Measurements from ENCODE around the gene NCAPH2. TPM values are rescaled to one million over a fixed set of nuclear protein-coding genes. Genes with fewer than 3 reads are reported as not detected.

NCAPH2 gene
- total and polyA plus RNA-seq, 2 of the 13 experiments (the other 11 are each of a cell fraction or from before 2014, with no cell fraction given) = 28.1 to 64.4 TPM

DNA sequence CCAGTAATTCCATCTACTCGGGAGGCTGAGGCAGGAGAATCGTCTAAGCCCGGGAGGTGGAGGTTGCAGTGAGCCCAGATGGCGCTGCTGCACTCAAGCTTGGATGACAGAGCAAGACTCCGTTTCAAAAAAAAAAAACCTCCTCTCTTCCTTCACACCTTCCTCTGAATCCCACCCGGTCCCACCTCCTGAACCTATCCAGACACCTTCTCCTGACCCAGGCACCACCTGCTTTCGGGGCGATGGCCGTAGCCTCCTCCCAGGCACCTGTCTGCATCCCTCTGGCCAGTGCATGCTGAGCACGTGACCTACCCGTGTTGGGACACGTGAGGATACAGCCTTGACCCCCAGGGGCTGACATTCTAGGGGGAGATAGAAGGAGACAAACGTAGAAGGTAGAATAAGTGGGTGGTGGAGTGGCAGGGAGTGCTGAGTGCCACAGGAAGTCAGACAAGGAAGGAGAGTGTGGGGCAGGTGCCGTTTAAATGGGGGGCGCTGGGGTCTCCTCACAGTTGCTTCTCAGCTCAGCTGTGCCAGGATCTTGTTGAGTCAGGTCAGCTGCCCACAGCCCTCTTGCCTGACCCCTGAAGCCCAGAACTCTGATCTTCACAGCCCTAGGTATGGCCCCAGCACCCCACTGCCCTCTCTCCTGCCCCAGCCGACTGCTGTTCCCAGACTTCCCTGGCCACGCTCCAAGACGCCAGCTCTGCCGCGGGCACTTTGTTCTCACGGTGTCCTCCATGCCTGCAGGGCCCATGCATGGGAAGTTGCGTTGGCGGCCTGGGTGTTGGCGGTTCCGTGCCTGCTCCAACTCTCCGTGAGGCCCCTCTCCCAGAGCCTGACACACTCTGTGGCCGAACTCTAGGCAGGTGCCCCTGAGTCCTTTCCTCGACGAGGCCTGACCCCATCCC lies 22.5 kb upstream of the NCAPH2 start (continued):
- TF ChIP-seq, protein P1, sequence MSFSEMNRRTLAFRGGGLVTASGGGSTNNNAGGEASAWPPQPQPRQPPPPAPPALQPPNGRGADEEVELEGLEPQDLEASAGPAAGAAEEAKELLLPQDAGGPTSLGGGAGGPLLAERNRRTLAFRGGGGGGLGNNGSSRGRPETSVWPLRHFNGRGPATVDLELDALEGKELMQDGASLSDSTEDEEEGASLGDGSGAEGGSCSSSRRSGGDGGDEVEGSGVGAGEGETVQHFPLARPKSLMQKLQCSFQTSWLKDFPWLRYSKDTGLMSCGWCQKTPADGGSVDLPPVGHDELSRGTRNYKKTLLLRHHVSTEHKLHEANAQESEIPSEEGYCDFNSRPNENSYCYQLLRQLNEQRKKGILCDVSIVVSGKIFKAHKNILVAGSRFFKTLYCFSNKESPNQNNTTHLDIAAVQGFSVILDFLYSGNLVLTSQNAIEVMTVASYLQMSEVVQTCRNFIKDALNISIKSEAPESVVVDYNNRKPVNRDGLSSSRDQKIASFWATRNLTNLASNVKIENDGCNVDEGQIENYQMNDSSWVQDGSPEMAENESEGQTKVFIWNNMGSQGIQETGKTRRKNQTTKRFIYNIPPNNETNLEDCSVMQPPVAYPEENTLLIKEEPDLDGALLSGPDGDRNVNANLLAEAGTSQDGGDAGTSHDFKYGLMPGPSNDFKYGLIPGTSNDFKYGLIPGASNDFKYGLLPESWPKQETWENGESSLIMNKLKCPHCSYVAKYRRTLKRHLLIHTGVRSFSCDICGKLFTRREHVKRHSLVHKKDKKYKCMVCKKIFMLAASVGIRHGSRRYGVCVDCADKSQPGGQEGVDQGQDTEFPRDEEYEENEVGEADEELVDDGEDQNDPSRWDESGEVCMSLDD (CRISPR knock-in tag; IDR thresholded peaks at IDR 0.05; ENCODE audit: borderline replicate concordance) = no peak
- TF ChIP-seq FOXC1 (CRISPR knock-in tag; IDR thresholded peaks at IDR 0.05; ENCODE audit: borderline replicate concordance) = peak; percentile 85; the same call in 1 of the 2 replicates
- TF ChIP-seq, protein P2, sequence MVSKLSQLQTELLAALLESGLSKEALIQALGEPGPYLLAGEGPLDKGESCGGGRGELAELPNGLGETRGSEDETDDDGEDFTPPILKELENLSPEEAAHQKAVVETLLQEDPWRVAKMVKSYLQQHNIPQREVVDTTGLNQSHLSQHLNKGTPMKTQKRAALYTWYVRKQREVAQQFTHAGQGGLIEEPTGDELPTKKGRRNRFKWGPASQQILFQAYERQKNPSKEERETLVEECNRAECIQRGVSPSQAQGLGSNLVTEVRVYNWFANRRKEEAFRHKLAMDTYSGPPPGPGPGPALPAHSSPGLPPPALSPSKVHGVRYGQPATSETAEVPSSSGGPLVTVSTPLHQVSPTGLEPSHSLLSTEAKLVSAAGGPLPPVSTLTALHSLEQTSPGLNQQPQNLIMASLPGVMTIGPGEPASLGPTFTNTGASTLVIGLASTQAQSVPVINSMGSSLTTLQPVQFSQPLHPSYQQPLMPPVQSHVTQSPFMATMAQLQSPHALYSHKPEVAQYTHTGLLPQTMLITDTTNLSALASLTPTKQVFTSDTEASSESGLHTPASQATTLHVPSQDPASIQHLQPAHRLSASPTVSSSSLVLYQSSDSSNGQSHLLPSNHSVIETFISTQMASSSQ (IDR thresholded peaks at IDR 0.05; ENCODE audit: low read depth) = no peak
- TF ChIP-seq, protein P2 (CRISPR knock-in tag; IDR thresholded peaks at IDR 0.05; ENCODE audit: borderline replicate concordance) = 0 out of 2 replicates have a peak, but pooled peaks have one; percentile 16
- no peak for TF ChIP-seq CHD2 (IDR thresholded peaks at IDR 0.05; ENCODE audit: low read depth, low read length)
- 0 out of 2 replicates have a peak, but pooled peaks have one; percentile 41 for TF ChIP-seq ZNF564 (CRISPR knock-in tag; IDR thresholded peaks at IDR 0.05)
- peak; percentile 87 for TF ChIP-seq ZNF605 (CRISPR knock-in tag; IDR thresholded peaks at IDR 0.05)
- TF ChIP-seq, protein P3, sequence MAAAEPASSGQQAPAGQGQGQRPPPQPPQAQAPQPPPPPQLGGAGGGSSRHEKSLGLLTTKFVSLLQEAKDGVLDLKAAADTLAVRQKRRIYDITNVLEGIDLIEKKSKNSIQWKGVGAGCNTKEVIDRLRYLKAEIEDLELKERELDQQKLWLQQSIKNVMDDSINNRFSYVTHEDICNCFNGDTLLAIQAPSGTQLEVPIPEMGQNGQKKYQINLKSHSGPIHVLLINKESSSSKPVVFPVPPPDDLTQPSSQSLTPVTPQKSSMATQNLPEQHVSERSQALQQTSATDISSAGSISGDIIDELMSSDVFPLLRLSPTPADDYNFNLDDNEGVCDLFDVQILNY (CRISPR knock-in tag; conservative IDR thresholded peaks at IDR 0.05) = no peak
- TF ChIP-seq GATAD2A (CRISPR knock-in tag; IDR thresholded peaks at IDR 0.05) = peak; percentile 87
- TF ChIP-seq TARDBP (CRISPR knock-in tag; IDR thresholded peaks at IDR 0.05) = peak; percentile 84
- TF ChIP-seq YEATS4 (CRISPR knock-in tag; IDR thresholded peaks at IDR 0.05; ENCODE audit: borderline replicate concordance) = 0 out of 2 replicates have a peak, but pooled peaks have one; percentile 41
- TF ChIP-seq ZNF501 (CRISPR knock-in tag; IDR thresholded peaks at IDR 0.05) = peak; percentile 44; the same call in 1 of the 2 replicates
- TF ChIP-seq, protein P4, sequence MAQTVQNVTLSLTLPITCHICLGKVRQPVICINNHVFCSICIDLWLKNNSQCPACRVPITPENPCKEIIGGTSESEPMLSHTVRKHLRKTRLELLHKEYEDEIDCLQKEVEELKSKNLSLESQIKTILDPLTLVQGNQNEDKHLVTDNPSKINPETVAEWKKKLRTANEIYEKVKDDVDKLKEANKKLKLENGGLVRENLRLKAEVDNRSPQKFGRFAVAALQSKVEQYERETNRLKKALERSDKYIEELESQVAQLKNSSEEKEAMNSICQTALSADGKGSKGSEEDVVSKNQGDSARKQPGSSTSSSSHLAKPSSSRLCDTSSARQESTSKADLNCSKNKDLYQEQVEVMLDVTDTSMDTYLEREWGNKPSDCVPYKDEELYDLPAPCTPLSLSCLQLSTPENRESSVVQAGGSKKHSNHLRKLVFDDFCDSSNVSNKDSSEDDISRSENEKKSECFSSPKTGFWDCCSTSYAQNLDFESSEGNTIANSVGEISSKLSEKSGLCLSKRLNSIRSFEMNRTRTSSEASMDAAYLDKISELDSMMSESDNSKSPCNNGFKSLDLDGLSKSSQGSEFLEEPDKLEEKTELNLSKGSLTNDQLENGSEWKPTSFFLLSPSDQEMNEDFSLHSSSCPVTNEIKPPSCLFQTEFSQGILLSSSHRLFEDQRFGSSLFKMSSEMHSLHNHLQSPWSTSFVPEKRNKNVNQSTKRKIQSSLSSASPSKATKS (CRISPR knock-in tag; IDR thresholded peaks at IDR 0.05) = no peak
- TF ChIP-seq, protein P5, sequence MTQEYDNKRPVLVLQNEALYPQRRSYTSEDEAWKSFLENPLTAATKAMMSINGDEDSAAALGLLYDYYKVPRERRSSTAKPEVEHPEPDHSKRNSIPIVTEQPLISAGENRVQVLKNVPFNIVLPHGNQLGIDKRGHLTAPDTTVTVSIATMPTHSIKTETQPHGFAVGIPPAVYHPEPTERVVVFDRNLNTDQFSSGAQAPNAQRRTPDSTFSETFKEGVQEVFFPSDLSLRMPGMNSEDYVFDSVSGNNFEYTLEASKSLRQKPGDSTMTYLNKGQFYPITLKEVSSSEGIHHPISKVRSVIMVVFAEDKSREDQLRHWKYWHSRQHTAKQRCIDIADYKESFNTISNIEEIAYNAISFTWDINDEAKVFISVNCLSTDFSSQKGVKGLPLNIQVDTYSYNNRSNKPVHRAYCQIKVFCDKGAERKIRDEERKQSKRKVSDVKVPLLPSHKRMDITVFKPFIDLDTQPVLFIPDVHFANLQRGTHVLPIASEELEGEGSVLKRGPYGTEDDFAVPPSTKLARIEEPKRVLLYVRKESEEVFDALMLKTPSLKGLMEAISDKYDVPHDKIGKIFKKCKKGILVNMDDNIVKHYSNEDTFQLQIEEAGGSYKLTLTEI (CRISPR knock-in tag; conservative IDR thresholded peaks at IDR 0.05) = no peak
- no peak for TF ChIP-seq HNRNPUL1 (IDR thresholded peaks at IDR 0.05; ENCODE audit: low read depth, low read length)
- TF ChIP-seq SIN3B (IDR thresholded peaks at IDR 0.05; ENCODE audit: low read length) = no peak

Data from HepG2 (cell line).